Measurements from ENCODE around the gene ONECUT3.
A peak's percentile ranks its signal among the peaks of the same experiment; 100 is the strongest.
"Not testable (repeated sequence)": the region's sequence is repeated elsewhere in the genome, so short reads cannot be mapped to it uniquely, and the experiment has no call there.

The ONECUT3 gene

DNA sequence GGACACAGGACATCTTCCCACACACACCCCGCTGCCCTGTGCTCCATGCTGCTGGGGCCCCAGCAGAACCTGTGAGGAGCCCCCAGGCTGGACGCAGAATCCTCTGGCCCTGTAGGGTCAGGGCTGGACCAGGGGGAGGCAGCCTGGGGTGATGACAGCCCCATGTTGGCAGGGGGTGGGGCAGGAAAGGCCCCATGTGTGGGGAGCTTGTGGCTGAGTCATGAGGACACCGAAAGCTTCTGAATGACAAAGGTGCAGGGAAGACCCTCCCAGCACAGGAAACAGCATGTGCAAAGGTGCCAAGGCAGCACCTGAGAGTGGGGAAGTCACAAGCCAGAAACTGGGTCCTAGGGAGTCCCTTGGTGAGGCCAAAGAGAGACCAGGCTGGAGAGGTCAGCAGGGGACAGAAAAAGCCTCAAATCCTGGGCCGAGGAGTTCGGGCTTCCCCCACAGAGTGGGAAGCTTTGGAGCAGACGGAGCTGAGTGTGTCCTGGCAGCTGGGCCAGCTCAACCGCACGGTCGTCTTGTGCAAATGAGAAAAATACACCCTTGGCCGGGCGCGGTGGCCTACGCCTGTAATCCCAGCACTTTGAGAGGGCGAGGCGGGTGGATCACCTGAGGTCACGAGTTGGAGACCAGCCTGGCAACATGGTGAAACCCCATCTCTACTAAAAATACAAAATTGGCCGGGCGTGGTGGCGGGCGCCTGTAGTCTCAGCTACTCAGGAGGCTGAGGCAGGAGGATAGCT, 41.3 kb downstream of the ONECUT3 start:
- DNase-seq (ENCODE audit: low spot score): no peak

DNA sequence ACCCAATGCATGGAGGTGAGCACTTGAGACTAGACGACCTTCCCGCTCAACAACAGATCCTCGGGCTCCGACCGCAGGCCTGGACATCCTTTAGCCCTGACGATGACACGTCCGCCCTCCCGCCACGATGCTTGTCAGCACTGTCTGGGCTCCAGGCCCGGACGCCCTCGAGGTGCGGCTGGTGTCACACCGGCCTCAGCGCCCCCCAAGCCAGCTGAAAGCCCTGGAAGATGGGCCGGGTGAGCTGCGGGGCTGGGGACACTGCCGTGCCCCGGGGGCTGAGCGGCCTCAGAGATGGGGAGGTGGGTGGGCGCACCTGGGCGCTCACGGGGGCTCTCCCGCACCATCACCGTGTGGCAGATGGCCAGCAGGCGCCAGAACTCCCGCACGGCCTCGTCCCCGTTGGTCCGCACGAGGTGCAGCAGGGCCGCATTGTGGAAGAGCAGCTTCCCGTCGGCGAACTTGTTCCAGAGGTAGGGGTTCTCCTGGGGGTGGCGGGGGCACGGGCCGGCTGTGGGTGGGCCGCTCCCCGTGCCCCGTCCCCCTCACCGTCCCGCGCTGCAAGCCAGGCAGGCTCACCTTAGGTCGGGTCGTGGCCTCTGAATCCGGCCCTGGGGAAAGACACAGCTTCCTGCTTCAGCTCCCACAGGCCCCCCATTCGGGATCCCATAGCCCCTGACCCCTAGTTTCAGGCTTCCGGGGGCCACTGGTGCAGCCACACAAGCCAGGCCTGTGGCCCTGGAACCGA, 43.3 kb downstream of the ONECUT3 start:
- no peak for DNase-seq (ENCODE audit: low spot score)

DNA sequence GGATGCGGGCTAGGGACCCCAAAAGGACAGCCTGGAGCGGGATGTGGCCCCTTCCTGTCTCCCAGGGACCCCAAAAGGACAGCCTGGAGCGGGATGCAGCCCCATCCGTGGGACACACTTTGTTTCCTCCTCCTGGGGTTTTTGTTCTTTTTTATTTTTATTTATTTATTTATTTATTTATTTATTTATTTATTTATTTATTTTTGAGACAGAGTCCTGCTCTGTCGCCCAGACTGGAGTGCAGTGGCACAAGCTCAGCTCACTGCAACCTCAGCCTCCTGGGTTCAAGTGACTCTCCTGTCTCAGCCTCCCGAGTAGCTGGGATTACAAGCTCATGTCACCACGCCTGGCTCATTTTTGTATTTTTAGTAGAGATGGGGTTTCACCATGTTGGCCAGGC, 44.0 kb downstream of the ONECUT3 start:
- not testable (repeated sequence) for DNase-seq (ENCODE audit: low spot score)

DNA sequence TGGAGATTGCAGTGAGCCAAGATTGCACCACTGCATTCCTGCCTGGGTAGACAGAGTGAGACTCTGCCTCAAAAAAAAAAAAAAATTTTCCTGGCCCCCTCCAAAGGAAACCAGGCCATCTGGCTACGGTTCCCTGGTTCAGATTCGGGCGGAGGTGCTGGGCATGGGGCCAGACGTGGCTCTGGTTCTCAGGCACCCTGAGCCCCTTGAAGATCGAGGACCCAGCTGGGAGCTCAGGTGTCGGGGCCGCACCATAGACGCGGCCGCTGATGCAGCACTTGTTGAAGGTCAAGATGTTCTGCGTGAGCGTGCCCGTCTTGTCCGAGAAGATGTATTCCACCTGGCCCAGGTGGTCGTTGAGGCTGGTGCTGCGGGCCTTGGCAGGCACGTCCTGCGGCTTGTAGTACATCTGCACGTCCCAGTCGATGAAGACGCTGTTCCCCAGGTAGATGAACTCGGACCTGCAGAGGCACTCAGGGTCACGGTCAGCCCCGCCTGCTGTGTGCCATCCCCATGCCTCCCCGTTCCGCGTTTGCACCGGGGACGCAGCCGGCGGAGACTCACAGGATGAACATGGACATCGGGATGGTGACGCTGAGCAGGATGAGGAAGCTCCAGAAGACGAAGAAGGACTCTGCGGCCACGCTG, 46.5 kb downstream of the ONECUT3 start:
- DNase-seq (ENCODE audit: low spot score): no peak

DNA sequence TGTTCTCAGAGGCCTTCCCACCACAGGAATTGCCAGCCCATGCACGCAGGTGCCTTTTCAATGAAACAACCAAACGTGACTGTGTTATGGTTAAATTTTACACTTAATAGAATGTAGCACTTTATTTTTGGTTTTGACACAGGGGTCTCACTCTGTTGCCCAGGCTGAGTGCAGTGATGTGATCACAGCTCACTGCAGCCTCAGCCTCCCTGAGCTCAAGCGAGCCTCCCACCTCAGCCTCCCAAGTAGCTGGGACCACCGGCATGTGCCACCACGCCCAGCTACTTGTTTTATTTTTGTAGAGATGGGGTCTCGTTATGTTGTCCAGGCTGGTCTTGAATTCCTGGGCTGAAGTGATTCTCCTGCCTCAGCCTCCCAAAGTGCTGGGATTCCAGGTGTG, 51.6 kb downstream of the ONECUT3 start:
- DNase-seq (ENCODE audit: low spot score): no peak

DNA sequence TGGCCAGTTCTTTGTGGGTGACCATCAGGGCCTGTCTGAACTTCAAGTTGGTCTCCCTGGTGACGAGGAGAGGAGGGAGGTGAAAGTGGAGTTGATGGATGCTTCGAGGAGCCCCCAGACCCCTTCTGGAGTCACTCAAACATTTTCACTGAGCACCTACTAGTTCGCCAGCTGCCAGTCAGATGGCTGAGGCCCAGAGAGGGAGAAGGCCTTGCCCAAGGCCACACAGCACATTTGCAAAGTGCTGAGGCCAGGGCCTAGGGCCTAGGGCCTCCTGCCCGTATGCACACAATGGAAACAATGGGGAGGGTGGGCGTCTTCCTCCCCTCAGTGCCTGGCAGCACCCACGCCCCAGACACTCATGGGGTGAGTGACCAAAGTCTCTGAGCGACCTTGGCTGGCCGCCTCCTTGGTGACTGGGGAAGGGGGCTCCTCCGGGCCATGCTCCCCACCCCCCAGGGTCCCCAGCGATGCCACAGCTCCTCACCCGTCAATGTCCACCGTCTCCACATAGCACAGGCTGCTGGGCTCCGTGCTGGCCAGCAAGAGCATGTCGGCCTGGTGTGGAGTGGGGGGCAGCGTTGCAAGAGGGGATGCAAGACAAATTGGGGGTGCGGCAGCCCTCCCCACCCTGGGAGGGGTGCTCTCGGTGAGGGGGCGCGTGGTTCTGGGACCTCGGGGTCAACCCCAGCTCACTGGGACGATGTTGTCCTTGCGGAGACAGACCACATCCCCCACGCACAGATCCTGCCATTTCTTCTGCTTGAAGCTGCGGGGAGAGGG, 52.3 kb downstream of the ONECUT3 start:
- no peak for DNase-seq (ENCODE audit: low spot score)

DNA sequence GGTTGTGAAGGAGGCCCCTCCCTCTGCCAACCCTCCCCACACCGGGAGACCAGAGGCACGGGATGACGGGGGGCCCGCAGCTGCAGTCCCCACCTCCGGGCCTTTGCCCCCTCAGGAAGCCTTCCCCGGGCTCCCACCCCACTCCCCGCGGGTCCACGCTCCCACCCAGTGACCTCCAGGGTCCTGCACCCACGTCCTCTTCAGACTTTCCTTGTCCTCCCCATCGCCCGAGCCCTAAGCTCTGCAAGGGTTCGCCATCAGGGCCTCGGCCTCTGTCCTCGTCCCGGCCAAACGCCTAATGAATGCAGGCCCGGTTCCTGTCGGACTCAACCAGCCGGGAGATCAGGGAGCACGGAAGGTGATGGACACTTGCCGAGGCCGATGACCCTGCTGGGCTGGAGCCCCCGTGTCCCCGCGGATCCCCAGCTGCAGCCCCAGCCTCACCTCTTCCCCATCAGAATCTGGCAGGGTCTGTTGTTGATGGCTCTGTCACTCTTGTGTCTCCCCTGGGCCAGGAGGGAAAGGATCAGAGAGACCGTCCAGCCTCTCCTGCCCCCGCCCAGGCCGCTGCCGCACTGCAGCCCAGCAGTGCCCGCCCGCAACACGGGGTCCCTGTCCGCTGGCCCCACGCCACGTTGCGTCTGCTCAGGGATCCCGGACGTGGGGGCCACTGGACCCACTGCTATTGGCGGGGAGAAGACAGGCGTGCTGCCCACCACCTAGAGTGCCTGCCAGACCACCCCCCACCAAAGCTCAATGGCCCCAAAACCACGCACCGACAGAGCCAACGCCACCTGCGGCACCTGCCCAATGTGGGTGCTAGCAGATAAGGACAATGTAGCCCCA, 53.1 kb downstream of the ONECUT3 start:
- DNase-seq (ENCODE audit: low spot score): no peak

DNA sequence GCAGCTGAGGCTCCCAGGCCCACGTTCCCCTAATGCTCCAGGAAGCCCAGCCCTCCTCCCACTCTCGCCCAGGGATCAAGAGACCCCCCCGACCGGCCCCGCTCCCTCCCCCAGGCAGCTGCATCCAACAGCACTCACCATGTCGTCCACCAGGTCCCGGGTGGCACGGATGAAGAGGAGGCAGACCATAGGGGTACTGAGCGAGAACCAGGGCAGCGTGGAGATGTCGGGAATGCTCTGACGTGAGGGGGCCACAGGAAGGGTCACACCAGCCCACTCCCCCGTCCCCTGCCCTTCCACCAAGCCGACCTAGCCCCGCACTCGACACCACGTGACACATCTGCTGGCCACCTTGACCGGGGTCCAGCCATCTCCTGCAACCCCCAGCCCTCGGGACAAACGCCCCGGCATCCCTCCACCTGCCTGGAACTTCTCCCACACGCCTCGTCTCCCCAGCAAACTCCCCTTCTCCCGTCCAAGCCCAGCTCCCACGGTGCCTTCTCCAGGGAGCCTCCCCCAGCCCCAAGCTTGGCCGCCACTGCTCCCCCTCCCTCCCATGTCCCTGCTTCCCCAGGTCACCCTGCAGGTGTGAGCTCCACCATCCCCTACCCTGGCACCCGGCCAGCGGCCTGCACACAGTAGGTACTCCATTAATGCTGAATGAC, 53.9 kb downstream of the ONECUT3 start:
- DNase-seq (ENCODE audit: low spot score): no peak

DNA sequence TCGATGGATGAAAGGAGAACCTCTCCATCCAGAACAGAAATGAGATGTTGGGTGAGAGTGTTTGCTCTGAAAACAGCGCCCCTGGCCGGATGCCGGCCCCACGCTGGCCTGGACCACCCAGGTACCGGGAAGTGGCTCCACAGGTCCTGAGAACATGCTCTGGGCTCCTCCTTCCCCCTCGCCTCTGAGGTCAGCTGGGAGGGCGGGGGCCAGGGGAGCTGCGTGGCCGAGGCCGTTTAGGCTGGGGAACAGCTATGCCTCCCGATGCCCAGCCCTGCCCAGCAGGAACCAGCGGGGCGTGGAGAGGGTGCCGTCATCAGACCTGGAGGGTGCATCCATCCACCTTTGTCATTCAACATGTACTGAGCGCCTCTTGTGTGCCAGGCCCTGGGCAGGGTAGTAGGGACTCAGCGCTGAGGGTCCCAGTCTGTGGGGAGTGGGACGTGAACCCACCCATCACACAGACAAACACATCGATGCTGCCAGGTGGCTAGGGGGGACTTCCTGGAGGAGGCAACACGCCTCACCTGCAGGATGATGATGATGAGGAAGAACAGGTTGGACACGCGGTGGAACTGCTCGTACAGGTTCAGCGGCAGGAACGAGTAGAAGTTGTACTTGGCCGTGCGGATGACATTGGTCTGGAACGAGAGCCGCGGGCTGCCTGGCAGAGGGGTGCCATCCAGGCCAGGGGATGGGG, 54.5 kb downstream of the ONECUT3 start:
- DNase-seq (ENCODE audit: low spot score): no peak

DNA sequence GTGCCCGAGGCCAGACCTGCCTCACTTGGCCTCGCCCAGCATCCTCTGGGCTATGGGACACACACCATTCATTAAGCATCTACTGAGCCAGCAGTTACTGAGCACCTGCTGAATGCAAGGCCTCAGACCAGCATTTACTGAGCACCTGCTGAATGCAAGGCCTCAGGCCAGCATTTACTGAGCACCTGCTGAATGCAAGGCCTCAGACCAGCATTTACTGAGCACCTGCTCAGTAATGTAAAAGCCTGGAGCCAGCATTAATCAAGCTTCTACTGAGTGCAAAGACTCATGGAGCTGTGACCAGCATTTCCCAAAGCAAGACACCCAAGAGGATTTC, 55.1 kb downstream of the ONECUT3 start:
- no peak for DNase-seq (ENCODE audit: low spot score)

DNA sequence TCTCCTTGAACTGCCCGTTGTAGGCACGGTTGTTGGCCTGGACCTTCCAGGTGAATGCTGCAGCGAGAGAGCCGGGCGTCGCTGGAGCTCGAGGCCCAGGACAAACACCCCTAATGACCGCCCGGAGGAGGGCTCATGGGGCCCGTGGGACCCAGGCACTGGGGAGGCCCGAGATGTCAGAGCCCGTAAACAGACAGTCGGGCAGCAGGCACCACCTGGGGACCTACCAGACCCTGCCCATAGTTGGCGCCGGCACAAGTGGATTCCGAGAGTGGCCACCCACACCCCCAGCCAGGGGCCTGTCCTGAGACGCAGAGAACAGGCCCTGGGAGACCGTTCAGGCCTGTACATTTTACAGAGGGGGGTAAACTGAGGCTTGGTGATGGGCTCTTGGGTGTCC, 56.4 kb downstream of the ONECUT3 start:
- DNase-seq (ENCODE audit: low spot score): no peak

DNA sequence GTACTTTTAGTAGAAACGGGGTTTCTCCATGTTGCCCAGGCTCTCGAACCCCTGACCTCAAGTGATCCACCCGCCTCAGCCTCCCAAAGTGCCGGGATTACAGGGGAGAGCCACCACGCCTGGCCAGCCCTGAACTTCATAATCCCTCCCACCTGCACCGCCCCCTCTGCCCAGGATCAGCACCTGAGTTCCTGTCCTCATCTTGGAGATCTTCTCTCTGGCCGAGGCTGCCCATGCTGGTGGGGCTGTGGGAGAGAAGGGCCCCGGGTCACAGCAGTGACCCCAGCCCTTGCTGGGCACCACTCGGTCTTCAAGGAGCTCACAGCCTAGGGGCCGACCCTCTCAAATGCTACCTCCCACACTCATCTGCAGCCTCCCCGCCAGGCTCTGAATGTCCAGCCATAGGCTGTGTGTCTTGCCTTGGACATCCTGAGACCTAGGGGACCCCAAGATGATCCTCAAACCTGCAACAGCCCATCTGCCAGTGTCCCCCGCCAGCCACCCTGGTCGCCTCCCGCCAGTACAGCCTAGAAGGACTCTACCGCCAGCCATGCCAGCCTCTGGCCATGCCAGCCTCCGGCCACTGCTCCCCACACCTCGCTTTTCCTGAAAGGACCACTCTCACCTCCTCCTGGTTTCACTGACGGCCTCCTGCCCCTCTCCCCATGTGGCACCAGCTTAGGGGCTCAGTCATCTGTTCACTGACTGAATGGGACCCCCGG, 57.3 kb downstream of the ONECUT3 start:
- DNase-seq (ENCODE audit: low spot score): no peak

DNA sequence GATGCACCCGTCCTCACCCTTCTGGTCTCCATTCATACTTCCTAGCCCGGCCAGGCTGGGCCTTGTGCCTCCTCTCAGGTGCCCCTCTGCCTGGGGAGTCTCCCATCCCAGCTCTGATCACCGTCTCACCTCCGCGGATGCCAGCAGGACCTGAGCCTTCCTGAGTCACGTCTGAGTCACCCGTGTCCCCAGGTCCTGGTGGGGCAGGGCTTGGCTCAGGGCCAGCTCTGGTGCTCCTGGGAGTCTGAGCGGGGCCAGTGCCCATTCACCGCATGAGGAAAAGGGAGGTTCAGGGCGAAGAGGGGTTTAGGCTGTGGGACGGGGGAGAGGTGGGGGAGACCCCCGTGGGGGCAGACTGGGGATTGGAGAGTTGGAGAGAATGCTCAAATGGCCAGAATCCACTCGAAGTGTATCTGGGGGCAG, 58.2 kb downstream of the ONECUT3 start:
- peak; percentile 84 for DNase-seq (ENCODE audit: low spot score)

DNA sequence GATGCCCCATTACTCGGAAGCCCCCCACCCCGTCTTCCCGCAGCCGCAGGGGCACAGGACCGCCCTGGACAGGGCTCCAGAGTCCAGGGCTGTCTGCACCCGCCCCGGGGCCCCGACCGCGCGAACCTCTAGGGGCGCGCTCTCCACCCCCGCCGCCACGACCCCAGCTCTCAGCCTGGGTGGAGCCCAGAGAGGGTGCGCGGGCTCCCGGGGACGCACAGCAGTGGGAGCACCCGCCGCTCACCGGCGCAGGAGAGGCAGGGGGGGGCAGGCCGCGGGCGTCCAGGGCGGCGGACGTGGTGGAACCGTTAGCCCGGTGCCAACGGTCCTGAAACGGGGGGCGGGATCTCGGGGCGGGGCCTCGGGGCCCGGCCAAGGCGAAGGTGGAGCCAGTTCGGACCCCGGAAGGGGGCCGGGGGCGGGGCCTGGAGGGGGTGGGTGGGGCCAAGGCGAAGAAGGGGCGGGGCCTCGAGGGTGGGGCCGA, 58.7 kb downstream of the ONECUT3 start, which contains the start of gene ATP8B3:
TSS of gene ATP8B3 (minus strand) at position 335 of the 484 bp plus-strand sequence. CDS start 540 bp downstream, outside the sequence.
- no peak for DNase-seq (ENCODE audit: low spot score)

DNA sequence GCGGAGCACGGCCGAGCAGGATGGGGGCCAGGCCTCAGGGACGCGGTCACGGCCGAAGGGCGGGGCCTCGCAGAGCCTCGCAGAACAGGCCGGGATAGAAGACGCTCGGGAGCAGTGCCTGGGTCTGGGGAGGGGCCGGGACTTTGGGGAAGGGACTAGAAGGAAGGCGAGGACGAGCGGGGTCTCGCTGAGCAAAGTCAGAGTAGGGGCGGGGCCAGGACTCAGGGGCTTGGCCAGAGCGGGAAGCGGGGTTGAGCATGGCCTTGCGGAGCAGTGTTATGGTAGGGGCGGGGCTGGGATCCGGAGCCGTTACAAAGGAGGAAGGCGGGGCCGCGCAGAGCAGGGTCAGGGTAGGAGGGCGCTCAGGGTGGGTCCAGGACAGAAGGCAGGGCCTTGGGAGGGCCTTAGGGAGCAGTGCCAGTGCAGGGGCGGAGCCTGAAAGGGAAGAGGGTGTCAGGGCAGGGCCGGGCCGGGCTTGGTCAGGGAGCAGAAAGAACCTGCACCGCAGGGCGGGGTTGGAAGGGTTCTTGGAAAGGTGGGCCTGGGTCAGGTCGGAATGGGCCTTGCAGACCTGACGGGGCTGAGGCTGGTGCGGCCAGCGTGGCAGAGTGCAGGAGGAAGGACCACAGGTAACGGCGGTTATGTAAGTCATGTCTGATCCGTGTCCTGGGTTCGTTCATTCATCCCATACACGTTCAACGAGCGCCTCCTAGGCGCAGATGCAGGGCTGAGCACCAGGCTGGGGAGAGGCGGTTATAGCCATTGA, 59.3 kb downstream of the ONECUT3 start:
- peak; percentile 86 for DNase-seq (ENCODE audit: low spot score)

DNA sequence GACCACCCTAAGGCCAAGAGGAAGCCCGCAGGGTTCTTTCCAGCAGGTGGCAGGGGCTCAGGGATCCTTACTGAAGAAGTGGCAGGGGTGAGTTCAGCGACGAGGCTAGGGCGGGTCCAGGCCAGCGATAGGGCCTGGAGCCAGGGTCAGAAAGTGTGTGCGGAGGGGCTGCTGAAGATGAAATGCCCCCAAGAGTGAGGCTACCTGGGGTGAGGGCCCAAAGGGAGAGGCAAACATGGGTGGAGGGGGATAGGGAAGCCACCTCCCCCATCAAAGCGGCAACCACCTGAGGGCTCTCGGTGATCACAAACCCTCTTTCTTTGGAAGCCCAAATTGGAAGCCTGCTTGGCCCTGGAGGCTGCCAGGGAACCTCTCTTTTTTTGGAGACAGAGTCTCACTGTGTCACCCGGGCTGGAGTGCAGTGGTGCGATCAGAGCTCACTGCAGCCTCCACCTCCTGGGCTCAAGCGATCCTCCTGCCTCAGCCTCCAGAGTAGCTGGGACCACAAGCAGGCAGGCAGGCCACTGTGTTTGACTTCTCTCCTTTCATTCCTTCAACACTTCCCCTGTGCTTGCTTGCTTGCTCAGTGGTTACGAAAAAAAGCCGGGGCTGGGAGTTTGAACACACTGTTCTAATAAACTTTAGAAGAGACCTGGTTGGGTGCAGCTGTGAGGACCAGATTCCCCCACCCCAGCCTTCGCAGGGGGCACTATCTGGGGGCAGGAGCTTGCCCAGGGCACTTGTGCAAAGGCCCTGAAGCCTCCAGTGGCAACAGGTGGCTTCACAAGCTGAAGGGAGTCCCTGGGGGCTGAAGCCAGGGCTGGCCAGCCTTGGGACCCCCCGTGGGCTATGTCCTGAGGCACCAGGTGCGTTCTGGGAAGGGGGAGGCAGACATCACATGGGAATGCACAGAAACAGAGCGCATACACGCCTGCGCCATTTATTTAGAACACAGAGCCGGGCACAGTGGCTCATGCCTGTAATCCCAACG, 60.2 kb downstream of the ONECUT3 start:
- no peak for DNase-seq (ENCODE audit: low spot score)

DNA sequence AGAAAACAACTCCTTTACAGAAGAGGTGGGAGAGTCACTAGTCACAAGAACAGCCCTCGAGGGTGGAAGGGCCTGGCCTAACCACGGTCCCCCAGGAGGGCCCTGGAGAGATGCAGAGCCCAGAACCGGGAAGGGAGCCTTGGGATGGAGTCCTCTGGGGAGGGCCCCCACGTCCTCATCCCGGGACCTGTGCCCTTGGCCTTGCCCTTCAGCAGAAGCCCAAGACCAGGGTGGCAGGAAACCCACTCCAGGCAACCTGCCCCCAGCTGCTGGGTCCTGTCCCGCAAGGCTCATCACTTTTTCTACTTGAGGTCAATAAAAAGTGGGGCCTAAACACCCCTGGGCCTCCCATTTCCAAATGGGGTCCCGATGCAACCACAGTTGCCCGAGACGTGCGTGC, 61.1 kb downstream of the ONECUT3 start:
- DNase-seq (ENCODE audit: low spot score): no peak

Data from SW480 (cell line).